HK-2 (cell line): ENCODE results near the gene HBQ1.
"Not testable (repeated sequence)": the region's sequence is repeated elsewhere in the genome, so short reads cannot be mapped to it uniquely, and the experiment has no call there.

Experiments
- DNase-seq: peaks from one replicate; pipeline ENCODE4 v3.0.0-alpha.2; 2018; ENCODE audit not compliant: unreplicated experiment

The HBQ1 gene

DNA sequence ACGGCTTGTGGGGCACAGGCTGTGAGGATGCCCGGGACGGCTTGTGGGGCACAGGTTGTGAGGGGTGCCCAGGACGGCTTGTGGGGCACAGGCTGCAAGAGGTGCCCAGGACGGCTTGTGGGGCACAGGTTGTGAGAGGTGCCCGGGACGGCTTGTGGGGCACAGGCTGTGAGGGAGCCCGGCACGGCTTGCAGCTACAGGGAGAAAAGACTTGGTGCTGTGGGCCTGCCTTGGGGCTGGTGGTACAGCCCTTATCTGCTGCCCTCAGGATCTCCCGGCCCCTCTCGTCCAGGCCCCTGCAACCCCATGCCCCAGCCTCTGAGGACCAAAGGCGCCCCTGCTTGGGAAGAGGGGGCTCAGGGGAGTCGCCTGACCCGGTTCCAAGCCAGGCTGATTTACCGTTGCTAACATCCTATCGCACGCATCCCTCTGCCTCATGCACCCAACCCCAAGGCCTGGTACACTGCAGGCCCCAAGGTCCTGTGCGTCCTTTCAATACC lies 19.5 kb upstream of the HBQ1 start:
- no peak for DNase-seq

- no peak for DNase-seq
Observed at GRCh38 chr16:162271-162991, 17.8 kb upstream of the HBQ1 start.

DNA sequence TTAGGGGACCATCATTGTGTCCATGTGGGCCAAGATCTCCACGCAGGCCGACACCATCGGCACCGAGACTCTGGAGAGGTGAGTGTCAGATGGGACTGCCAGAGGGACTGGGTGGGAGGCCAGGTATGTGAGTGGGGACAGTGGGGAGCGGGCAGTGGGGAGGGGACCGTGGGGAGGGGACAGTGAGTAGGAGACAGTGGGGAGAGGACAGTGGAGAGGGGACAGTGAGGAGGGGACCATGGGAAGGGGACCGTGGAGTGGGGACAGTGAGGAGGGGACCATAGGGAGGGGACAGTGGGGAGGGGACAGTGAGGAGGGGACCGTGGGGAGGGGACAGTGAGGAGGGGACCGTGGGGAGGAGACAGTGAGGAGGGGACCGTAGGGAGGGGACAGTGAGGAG lies 17.1 kb upstream of the HBQ1 start:
- not testable (repeated sequence) for DNase-seq

DNA sequence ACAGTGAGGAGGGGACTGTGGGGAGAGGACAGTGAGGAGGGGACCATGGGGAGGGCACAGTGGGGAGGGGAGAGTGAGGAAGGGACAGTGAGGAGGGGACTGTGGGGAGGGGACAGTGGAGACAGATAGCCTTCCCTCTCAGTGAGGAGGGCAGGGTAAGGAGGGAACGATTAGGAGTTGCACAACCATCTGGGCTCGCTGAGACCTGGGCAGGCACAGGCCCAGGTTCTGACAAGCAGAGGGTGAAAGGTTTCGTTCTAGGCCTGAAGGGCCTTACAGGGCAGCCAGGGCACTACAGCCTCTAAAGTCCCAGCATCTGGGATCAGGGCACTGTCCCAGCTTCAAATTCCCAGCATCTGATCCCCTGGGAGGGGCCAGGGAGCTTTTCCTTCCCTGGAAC lies 16.6 kb upstream of the HBQ1 start:
- not testable (repeated sequence) for DNase-seq

DNA sequence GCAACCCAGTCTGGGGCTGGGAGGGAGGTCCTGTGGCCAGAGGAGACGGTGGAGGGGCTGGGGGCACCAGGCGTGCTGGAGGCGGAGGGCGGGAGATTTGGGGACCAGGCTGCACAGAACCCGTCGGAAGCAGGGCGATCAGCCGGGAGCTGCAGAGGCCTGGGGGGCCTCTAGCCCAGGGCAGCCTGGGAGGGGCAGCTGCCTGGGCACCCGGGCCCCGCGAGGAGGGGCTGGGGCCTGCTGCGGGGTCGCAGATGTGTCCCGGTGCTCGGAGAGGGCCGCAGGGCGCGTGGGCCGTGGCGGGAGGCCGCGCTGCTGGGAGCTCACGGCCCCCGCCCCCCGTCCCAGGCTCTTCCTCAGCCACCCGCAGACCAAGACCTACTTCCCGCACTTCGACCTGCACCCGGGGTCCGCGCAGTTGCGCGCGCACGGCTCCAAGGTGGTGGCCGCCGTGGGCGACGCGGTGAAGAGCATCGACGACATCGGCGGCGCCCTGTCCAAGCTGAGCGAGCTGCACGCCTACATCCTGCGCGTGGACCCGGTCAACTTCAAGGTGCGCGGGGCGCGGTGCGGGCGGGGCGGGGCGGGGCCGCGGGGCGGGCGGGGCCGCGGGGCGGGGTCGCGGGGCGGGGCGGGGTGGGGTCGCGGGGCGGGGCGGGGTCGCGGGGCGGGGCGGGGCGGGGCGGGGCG lies 16.0 kb upstream of the HBQ1 start:
- DNase-seq: not testable (repeated sequence)

GRCh38 chr16:164827-165538 lies 15.3 kb upstream of the HBQ1 start:
- DNase-seq: no peak

DNA sequence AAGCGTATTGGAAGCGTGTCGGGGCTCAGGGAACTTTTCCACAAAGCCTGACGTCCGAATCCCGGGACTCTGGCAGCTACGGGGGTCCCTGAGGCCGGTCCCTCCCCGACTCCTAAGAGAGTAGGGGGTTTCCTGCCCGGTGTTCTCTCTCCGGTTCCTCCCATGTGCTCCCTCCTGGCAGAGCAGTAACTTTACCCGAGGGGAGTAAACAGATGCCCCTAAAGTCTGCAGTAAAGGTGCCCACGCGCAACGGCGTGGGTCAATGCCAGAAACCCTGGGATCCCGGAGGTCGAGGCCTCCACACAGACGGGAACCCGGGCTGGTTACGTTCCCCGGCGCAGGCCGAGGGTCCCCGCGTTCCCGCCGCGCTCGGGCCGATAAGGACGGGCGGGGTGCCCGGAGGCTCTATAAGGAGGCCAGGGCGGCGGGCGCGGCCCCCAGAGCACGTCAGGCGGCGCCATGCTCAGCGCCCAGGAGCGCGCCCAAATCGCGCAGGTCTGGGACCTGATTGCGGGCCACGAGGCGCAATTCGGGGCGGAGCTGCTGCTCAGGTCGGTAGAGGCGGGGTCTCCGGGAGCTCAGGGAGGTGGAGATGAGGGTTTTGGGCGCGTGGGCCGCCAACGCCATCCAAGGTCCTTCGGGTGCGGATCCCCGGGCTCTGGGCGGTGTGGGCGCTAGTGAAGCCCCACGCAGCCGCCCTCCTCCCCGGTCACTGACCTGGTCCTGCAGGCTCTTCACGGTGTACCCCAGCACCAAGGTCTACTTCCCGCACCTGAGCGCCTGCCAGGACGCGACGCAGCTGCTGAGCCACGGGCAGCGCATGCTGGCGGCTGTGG lies 14.5 kb upstream of the HBQ1 start, which contains the start of gene HBM:
TSS of gene HBM (plus strand) at position 440 of the 836 bp plus-strand sequence. CDS start at position 460, 20 bp downstream.
- DNase-seq: no peak

- no peak for DNase-seq
Observed at GRCh38 chr16:166375-167121, 13.7 kb upstream of the HBQ1 start.

DNA sequence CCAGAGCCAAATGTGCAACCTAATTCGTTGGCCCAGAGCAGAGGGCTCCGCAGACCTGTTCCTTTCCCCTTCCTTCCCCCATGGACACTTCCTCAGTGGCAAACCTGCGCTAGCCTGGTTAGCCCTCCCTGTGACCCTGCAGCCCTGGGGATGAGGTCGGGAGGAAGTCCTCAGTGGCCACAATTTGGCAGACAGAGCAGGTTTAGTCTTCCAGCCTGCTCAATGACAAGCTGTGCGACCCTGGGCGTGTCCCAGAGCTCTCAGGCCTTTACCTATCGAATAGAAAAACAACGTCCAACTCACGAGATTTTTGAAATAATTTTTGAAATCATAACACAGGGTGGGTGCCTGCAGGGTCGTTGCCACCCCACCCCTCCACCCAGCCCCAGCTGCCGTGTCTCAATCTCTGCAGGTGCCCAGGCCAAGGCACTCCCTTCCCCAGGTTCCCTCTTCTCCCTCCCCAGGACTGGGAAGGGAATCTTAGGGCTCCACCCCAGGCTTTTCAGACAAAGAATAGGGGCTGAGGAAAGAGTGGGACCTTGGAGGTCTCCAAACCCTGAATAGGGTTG lies 13.1 kb upstream of the HBQ1 start:
- no peak for DNase-seq

DNA sequence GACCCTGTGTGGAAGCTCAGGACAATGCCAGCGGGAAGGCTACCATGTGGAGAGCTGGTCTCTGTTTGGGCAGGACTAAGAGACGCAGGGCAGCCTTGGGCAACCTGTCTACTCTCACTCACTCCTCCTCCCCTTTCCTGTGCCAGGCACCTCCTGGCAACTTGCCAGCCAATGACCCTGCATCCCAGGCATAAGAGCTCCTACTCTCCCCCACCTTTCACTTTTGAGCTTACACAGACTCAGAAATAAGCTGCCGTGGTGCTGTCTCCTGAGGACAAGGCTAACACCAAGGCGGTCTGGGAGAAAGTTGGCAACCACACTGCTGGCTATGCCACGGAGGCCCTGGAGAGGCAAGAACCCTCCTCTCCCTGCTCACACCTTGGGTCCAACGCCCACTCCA lies 11.8 kb upstream of the HBQ1 start:
- no peak for DNase-seq

- DNase-seq: no peak
Observed at GRCh38 chr16:169014-169413, 11.2 kb upstream of the HBQ1 start.

- DNase-seq: not testable (repeated sequence)
Observed at GRCh38 chr16:170088-170507, 10.2 kb upstream of the HBQ1 start.

- DNase-seq: no peak
Observed at GRCh38 chr16:170788-171187, 9.5 kb upstream of the HBQ1 start.

GRCh38 chr16:172374-172941 lies 7.8 kb upstream of the HBQ1 start, which contains the start of gene HBA2:
Gene HBA2, plus strand, starts transcription at chr16:172876. Its CDS starts 37 bp downstream, at chr16:172913.
- DNase-seq: not testable (repeated sequence)

DNA sequence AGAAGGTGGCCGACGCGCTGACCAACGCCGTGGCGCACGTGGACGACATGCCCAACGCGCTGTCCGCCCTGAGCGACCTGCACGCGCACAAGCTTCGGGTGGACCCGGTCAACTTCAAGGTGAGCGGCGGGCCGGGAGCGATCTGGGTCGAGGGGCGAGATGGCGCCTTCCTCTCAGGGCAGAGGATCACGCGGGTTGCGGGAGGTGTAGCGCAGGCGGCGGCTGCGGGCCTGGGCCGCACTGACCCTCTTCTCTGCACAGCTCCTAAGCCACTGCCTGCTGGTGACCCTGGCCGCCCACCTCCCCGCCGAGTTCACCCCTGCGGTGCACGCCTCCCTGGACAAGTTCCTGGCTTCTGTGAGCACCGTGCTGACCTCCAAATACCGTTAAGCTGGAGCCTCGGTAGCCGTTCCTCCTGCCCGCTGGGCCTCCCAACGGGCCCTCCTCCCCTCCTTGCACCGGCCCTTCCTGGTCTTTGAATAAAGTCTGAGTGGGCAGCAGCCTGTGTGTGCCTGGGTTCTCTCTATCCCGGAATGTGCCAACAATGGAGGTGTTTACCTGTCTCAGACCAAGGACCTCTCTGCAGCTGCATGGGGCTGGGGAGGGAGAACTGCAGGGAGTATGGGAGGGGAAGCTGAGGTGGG lies 6.9 kb upstream of the HBQ1 start:
- DNase-seq: not testable (repeated sequence)

- not testable (repeated sequence) for DNase-seq
Observed at GRCh38 chr16:173928-174769, 6.1 kb upstream of the HBQ1 start.

- no peak for DNase-seq
Observed at GRCh38 chr16:175011-175949, 5.0 kb upstream of the HBQ1 start.
